GM12874 (cell line): ENCODE measurements around the gene MGAT1.

Experiments used
- CTCF ChIP-seq: IDR thresholded peaks from 2 replicates; pipeline ENCODE4 v1.5.1; 2011; ENCODE audit warnings: low read depth, mild to moderate bottlenecking, control low read depth, low read length, moderate library complexity; ENCODE audit not compliant: insufficient read depth

The MGAT1 gene

GRCh38 chr5:180806351-180807011, 3.9 kb upstream of the MGAT1 start:
- no peak for TF ChIP-seq CTCF

GRCh38 chr5:180804129-180804618, 1.6 kb upstream of the MGAT1 start:
- no peak for TF ChIP-seq CTCF

GRCh38 chr5:180803181-180804128, 849 bp upstream of the MGAT1 start:
- no peak for TF ChIP-seq CTCF

- no peak for TF ChIP-seq CTCF
These were observed 846 bp downstream of the MGAT1 start for GRCh38 chr5:180801596-180802324.

GRCh38 chr5:180799902-180800801, 2.5 kb downstream of the MGAT1 start:
- no peak for TF ChIP-seq CTCF

GRCh38 chr5:180799194-180799593, 3.4 kb downstream of the MGAT1 start:
- TF ChIP-seq CTCF = peak; percentile 15; the same call in 1 of the 2 replicates
